Inflammatory macrophage treated with lipopolysaccharide for 1 hour (primary cell): Measurements from ENCODE around the gene PSME3IP1.
"Not testable (repeated sequence)": the region's sequence is repeated elsewhere in the genome, so short reads cannot be mapped to it uniquely, and the experiment has no call there.

Experiments
- DNase-seq, 2 donors: peaks; one replicate each; pipeline ENCODE4 v3.0.0-alpha.2; 2020 to 2022

PSME3IP1 gene, protein sequence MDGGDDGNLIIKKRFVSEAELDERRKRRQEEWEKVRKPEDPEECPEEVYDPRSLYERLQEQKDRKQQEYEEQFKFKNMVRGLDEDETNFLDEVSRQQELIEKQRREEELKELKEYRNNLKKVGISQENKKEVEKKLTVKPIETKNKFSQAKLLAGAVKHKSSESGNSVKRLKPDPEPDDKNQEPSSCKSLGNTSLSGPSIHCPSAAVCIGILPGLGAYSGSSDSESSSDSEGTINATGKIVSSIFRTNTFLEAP

GRCh38 chr16:57185945-57186871, at the start of gene PSME3IP1, which contains the start of gene RSPRY1:
TSS of gene PSME3IP1 (minus strand) at chr16:57186039. CDS start at chr16:57173854, 12,185 bp downstream.
TSS of gene RSPRY1 (plus strand) at chr16:57186329. CDS start at chr16:57204659, 18,330 bp downstream.
- DNase-seq, result peak; percentile 99 to 100

GRCh38 chr16:57235128-57236021, 49.5 kb upstream of the PSME3IP1 start:
- DNase-seq, result peak in 1 of 2 donors; percentile 20

DNA sequence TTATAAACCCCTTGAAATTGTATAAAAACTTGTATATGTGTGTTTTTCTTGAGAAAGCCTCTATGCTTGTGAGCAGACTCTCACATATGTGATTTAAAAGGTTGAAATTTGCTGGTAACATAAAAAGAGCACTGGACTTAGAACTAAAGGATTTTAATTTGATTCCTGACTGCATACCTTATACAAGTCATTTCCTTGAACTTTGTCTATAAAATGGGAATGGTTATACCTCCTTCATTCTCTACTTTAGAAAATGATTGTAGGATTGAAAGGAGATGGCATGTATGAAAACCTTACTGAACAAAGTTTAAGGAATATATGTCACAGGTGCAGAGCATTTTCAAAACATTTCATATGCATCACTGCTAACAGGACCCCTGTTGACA, 48.9 kb upstream of the PSME3IP1 start:
- no peak for DNase-seq

DNA sequence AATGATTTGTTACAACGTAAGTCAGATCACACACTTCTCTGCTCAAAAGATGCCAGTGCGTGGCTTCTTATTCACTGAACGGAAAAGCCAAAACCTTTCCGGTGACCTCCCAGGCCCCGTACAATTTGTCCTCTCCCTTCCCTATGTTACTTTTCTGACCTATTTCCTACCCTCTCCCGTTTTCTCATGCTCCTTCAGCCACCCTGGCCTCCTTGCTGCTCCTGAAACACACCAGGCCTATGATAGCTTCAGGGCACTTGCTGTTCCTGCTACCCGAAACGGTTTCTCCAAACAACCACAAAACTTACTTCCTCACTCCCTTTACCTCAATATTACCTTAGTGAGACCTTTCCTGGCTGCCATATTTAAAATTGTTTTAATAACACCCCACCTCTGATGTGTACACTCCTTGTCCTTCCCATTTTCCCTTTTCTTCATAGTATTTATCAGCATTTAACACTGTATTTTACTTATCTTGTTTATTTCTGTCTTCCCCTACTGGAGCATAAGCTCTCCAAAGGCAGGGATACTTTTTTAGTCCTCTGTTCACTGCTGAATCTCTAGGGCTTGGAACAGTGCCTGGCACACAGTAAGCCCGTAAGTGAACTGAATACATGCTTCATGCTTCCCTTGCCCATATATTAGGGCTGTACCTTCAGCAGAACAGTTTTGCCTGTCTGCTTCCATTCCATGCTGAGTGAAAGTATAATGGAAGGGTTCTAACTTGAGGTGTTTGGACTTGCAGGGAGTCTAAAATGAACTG, 48.3 kb upstream of the PSME3IP1 start:
- DNase-seq, result no peak

- no peak for DNase-seq
Observed at GRCh38 chr16:57231821-57232350, 46.0 kb upstream of the PSME3IP1 start.

DNA sequence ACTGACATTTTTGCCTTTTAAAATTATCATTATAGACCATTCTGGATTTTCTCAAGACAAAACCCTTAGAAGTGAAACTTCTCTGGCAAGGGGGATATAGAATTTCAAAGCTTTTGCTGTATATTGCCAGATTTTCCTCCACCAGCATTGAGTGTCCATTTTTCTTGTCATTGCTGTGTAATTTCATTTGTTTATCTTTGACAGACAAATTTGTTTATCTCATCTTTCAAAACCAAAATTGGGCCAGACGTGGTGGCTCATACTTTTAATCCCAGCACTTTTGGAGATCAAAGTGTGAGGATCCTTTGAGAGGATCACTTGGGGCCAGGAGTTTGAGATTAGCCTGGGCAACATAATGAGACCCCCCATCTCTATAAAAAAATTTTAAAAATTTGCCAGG, 43.2 kb upstream of the PSME3IP1 start:
- no peak for DNase-seq

DNA sequence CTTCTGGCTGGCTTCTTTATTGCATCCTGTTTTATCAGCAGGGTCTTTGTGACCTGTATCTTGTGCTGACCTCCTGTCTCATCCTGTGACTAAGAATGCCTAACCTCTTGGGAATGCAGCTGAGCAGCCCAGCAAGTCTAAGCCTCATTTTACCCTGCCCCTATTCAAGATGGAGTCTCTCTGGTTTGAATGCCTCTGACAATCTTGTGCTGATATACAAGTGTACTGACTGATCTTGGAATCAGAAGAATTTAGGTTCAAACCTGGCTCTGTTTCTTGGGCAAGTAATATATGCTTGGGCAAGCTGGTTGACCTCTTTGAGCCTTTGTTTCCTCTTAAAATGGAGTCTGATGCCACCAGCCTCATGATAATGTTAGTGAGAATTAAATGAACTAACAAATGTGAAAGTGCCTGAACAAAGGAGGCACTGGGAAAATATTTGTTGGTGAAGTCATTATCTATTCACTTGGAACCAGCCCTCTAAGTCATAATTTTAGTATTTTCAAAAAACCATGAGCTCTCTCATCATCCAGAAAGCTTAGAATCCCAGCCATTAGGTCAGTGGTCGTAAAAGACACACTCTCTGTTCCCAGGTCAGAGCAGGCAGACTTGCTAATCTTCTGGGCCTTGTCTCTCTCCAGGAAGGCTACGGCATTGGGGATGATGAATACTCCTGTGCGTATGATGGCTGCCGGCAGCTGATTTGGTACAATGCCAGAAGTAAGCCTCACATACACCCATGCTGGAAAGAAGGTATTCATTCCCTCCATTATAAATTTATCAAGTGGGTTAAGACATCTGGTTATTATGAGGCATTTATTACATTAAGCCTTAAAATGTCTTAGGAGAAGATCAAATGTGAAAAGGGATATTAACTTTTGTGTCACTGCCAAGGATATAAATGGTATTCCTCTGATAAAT, 41.1 kb upstream of the PSME3IP1 start:
- DNase-seq, result no peak

DNA sequence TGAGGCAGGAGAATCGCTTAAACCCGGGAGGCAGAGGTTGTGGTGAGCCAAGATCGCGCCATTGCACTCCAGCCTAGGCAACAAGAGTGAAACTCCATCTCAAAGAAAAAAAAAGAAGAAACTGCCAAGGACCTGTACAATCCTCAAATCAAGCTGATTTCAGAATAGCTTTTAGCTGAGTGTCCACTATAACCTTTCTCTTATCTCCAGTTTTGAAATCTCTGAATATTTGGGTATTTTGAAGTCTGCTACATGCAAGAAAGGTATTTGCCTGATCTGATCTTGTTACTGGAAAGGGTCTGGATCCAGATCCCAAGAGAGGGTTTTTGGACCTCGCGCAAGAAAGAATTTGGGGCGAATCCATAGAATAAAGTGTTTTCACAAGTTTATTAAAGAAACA, 40.1 kb upstream of the PSME3IP1 start:
- DNase-seq, result no peak

GRCh38 chr16:57224651-57225335, 39.0 kb upstream of the PSME3IP1 start:
- DNase-seq, result no peak

- DNase-seq, result no peak
Observed at GRCh38 chr16:57223057-57223456, 37.2 kb upstream of the PSME3IP1 start.

- no peak for DNase-seq
Observed at GRCh38 chr16:57216968-57217367, 31.1 kb upstream of the PSME3IP1 start.

DNA sequence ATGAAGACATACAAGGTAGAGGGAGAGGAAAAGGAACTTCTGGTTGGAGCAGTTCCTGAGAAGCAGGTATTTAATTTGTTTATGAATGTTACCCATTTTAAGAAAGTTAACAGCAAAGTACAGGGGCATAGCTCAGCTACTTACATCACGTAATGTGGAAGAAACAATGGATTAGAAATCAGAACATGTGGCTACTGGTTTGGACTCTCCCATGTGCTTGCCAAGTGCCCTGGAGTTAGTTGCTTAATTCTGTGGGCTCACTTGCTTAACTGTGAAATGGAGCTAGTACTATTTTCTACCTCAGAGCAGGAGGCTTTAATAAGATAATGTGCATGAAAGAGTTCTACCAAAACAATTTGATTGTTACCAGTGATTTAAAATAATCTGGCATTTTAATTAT, 27.6 kb upstream of the PSME3IP1 start:
- no peak for DNase-seq

GRCh38 chr16:57209780-57210179, 23.9 kb upstream of the PSME3IP1 start:
- DNase-seq, result no peak

DNA sequence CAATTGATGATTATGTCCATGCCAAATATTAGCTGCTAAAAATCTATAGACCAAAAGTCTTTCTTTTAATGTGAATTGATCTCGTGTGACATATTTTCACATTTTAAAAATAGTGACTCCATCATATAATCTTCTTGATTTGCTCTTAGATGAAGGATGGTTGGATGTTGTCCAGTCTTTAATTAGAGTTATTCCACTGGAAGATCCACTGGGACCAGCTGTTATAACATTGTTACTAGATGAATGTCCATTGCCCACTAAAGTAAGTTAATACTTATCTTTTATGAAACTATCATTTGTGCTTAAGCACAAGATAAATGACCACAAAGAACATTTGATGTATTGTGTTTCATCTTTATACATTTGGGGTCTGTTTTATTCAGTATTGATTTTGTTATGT, 23.1 kb upstream of the PSME3IP1 start:
- DNase-seq, result no peak

- DNase-seq, result no peak
Observed at GRCh38 chr16:57204675-57205074, 18.8 kb upstream of the PSME3IP1 start.

DNA sequence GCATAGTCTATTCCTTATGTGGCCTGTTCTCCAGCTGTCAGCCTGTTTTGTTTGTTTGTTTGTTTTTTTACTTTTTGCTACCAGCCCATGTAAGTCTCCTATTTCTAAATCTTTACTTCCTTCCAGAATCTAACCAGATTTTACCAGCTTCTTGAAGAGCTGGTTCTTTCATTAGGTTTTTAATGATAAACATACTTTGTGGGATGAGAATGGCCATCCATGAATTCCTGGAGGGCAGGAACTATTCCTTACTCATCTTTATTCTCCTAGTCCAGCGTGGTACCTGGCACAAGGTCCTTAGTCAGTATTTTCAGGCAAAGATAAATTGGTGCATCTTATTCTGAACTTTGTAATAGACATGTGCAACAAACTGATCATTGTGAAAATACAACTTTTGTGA, 17.6 kb upstream of the PSME3IP1 start:
- no peak for DNase-seq

GRCh38 chr16:57202095-57202886, 16.5 kb upstream of the PSME3IP1 start:
- DNase-seq, result no peak

DNA sequence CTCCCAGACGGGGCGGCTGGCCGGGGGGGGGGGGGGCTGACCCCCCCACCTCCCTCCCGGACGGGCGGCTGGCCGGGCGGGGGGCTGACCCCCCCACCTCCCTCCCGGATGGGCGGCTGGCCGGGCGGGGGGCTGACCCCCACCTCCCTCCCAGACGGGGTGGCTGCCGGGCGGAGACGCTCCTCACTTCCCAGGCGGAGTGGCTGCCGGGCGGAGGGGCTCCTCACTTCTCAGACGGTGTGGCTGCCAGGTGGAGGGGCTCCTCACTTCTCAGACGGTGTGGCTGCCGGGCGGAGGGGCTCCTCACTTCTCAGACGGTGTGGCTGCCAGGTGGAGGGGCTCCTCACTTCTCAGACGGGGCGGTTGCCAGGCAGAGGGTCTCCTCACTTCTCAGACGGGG, 15.1 kb upstream of the PSME3IP1 start:
- not testable (repeated sequence) for DNase-seq

DNA sequence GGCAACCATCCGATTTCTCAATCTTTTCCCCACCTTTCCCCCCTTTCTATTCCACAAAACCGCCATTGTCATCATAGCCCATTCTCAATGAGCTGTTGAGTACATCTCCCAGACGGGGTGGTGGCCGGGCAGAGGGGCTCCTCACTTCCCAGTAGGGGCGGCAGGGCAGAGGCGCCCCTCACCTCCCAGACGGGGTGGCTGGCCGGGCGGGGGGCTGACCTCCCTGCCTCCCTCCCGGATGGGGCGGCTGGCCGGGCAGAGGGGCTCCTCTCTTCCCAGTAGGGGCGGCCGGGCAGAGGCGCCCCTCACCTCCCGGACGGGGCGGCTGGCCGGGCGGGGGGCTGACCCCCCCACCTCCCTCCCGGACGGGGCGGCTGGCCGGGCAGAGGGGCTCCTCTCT, 14.5 kb upstream of the PSME3IP1 start:
- not testable (repeated sequence) for DNase-seq
